Esophagus muscularis mucosa (tissue), 4 donors: ENCODE measurements around the gene PHF2. TPM values are rescaled to one million over a fixed set of nuclear protein-coding genes. Genes with fewer than 3 reads are reported as not detected.

ENCODE experiments used
- DNase-seq: peaks from one replicate; pipeline ENCODE4 v3.0.0-alpha.2; 2017; ENCODE audit errors: extremely low spot score
- H3K27ac ChIP-seq, 4 donors: fragments of 200-600 bp; sonication (generic); replicated peaks in 1 of 4; 1 replicate in 3 of 4; 2 replicates in 1 of 4; pipeline ENCODE4 v1.5.1; 2016 to 2019; ENCODE audit warnings: mild to moderate bottlenecking in 1 of 4
- H3K27me3 ChIP-seq, 4 donors: fragments of 200-600 bp; sonication (generic); one replicate each; pipeline versions ENCODE4 v1.5.1 to v1.6.0; 2016 to 2019
- H3K36me3 ChIP-seq, 4 donors: fragments of 200-600 bp; sonication (generic); one replicate each; pipeline ENCODE4 v1.5.1; 2016 to 2019
- H3K4me1 ChIP-seq, 4 donors: fragments of 200-600 bp; sonication (generic); one replicate each; pipeline ENCODE4 v1.5.1; 2016 to 2019
- H3K4me3 ChIP-seq, 4 donors: fragments of 200-600 bp; sonication (generic); 1 replicate in 2 of 4; 2 replicates in 2 of 4; pipeline ENCODE4 v1.5.1; 2016 to 2019; ENCODE audit warnings: mild to moderate bottlenecking in 4 of 4, moderate library complexity in 1 of 4
- H3K9me3 ChIP-seq, 4 donors: fragments of 200-600 bp; sonication (generic); 1 replicate in 3 of 4; 2 replicates in 1 of 4; pipeline ENCODE4 v1.5.1; 2016 to 2019
- CTCF ChIP-seq, 3 experiments: fragments of 200-600 bp in 2 of 3; fragments of 450-650 bp in 1 of 3; sonication (generic) in 2 of 3; IDR thresholded peaks; one replicate each; pipeline ENCODE4 v1.5.1; 2017 to 2019; ENCODE audit warnings: antibody characterized with exemption in 3 of 3, mild to moderate bottlenecking in 2 of 3, moderate library complexity in 1 of 3
- EP300 ChIP-seq: sonication (generic); formaldehyde crosslinking; IDR thresholded peaks from one replicate; pipeline ENCODE4 v1.6.1; 2017; ENCODE audit warnings: antibody characterized with exemption
- POLR2A ChIP-seq: fragments of 450-650 bp; IDR thresholded peaks from one replicate; pipeline ENCODE4 v1.6.1; 2017; ENCODE audit warnings: antibody characterized with exemption, moderate library complexity, mild to moderate bottlenecking, low read depth
- POLR2AphosphoS5 ChIP-seq, 2 donors: sonication (generic); formaldehyde crosslinking; IDR thresholded peaks; one replicate each; pipeline ENCODE4 v1.6.1; 2017; ENCODE audit warnings: antibody characterized with exemption in 2 of 2
- WGBS: methylation state at CpG from one replicate; pipeline ENCODE4 v1.1.5; 2018; 5-methylcytosine and 5-hydroxymethylcytosine counted together
- intact Hi-C: fragments of 100-400 bp; cut with DNase I; formaldehyde crosslinking; loops from one replicate; pipeline ENCODE4 v1.15.1; 2023
- total RNA-seq, 4 donors: library from RNA; depleted of rRNA; stranded (reverse); fragments of >200 nt; gene quantifications; one replicate each; pipeline versions ENCODE4 v1.1.0 to v1.2.1, GENCODE V29; 2016

PHF2 gene
- total RNA-seq, 4 donors from 2014 or later: 35.7 to 53.5 (median 43.2) TPM

GRCh38 chr9:93629920-93630319 is 53.5 kb downstream of the PHF2 start:
- no peak overlapping the region for H3K4me3 ChIP-seq
- DNase-seq: peak; percentile 37
- intact Hi-C loops: no loop called here
- TF ChIP-seq POLR2A: no peak
- no peak for TF ChIP-seq POLR2AphosphoS5 (IDR thresholded peaks at IDR 0.05)
- no peak for TF ChIP-seq EP300
- no peak for TF ChIP-seq CTCF (IDR thresholded peaks at IDR 0.05)
- H3K36me3 ChIP-seq: peaks cover 0 to 54% (median 52%) of the 10 kb centered on the region in 4 donors
- H3K27me3 ChIP-seq: no peaks in the 10 kb centered on the region
- 93% methylated on average over 10 of the region's 11 CpGs for WGBS
- peaks cover 0 to 11% (median 5%) of the 10 kb centered on the region in 4 donors for H3K9me3 ChIP-seq
- H3K4me1 ChIP-seq: peaks cover 0 to 8% (median 0%) of the 10 kb centered on the region in 4 donors
- no peak overlapping the region for H3K27ac ChIP-seq

- no peaks in the 10 kb centered on the region for H3K27me3 ChIP-seq
- peaks cover 0 to 11% (median 5%) of the 10 kb centered on the region in 4 donors for H3K9me3 ChIP-seq
- H3K4me1 ChIP-seq: peaks cover 0 to 8% (median 0%) of the 10 kb centered on the region in 4 donors
- no peak overlapping the region for H3K27ac ChIP-seq
- WGBS: 100% methylated on average over 4 of the region's 7 CpGs
- H3K36me3 ChIP-seq: peaks cover 0 to 61% (median 55%) of the 10 kb centered on the region in 4 donors
- DNase-seq: no peak
- H3K4me3 ChIP-seq: no peak overlapping the region
- intact Hi-C loops: no loop called here
- TF ChIP-seq POLR2A (no peak), CTCF (IDR thresholded peaks at IDR 0.05) (no peak), EP300 (no peak)
Observed at GRCh38 chr9:93630806-93631411, 54.5 kb downstream of the PHF2 start.

GRCh38 chr9:93633492-93634221 is 57.3 kb downstream of the PHF2 start:
- H3K27me3 ChIP-seq: no peaks in the 10 kb centered on the region
- DNase-seq: no peak
- no peak overlapping the region for H3K27ac ChIP-seq
- H3K4me1 ChIP-seq: peaks cover 0 to 8% (median 0%) of the 10 kb centered on the region in 4 donors
- peaks cover 20 to 89% (median 83%) of the 10 kb centered on the region in 4 donors for H3K36me3 ChIP-seq
- TF ChIP-seq POLR2AphosphoS5 (IDR thresholded peaks at IDR 0.05): no peak
- TF ChIP-seq EP300: no peak
- TF ChIP-seq POLR2A: no peak
- TF ChIP-seq CTCF (IDR thresholded peaks at IDR 0.05): no peak
- peaks cover 0 to 19% (median 8%) of the 10 kb centered on the region in 4 donors for H3K9me3 ChIP-seq
- 85% methylated on average over 15 of the region's 19 CpGs for WGBS
- intact Hi-C loops: no loop called here
- H3K4me3 ChIP-seq: no peak overlapping the region

- no peak for DNase-seq
- H3K9me3 ChIP-seq: peaks cover 0 to 21% (median 9%) of the 10 kb centered on the region in 4 donors
- 88% methylated on average over 7 of the region's 10 CpGs for WGBS
- no peaks in the 10 kb centered on the region for H3K27me3 ChIP-seq
- no peak overlapping the region for H3K4me3 ChIP-seq
- peaks cover 0 to 5% (median 0%) of the 10 kb centered on the region in 4 donors for H3K4me1 ChIP-seq
- no peak overlapping the region for H3K27ac ChIP-seq
- intact Hi-C loops: no loop called here
- TF ChIP-seq EP300 (no peak), CTCF (IDR thresholded peaks at IDR 0.05) (no peak), POLR2A (no peak), POLR2AphosphoS5 (IDR thresholded peaks at IDR 0.05) (no peak)
- H3K36me3 ChIP-seq: peaks cover 20 to 98% (median 85%) of the 10 kb centered on the region in 4 donors
Observed at GRCh38 chr9:93634311-93635185, 58.2 kb downstream of the PHF2 start.
